Thoracic aorta (tissue), 2 donors: ENCODE data around the gene SETBP1. TPM values are rescaled to one million over a fixed set of nuclear protein-coding genes. Genes with fewer than 3 reads are reported as not detected.

Source experiments
- ATAC-seq: fragments of 150-250 bp; one replicate; pipeline ENCODE4 v1.8.0; 2017; ENCODE audit warnings: low read depth; ENCODE audit not compliant: insufficient number of reproducible peaks, low FRiP score
- DNase-seq: peaks from one replicate; pipeline ENCODE4 v3.0.0-alpha.2; 2020; ENCODE audit warnings: low spot score
- H3K27ac ChIP-seq, 2 donors: fragments of 200-600 bp; sonication (generic); 1 replicate in 1 of 2; 2 replicates in 1 of 2; pipeline ENCODE4 v1.5.1; 2016; ENCODE audit warnings: mild to moderate bottlenecking in 2 of 2, moderate library complexity in 2 of 2
- H3K27me3 ChIP-seq: fragments of 200-600 bp; sonication (generic); replicated peaks from 2 replicates; pipeline ENCODE4 v1.6.0; 2016; ENCODE audit warnings: mild to moderate bottlenecking; ENCODE audit not compliant: insufficient read depth
- H3K36me3 ChIP-seq: fragments of 200-600 bp; sonication (generic); one replicate; pipeline ENCODE4 v1.5.1; 2016
- H3K4me1 ChIP-seq, 2 donors: fragments of 200-600 bp; sonication (generic); 1 replicate in 1 of 2; 2 replicates in 1 of 2; pipeline versions ENCODE4 v1.5.1 to v1.6.0; 2016; ENCODE audit warnings: low read depth in 2 of 2, mild to moderate bottlenecking in 1 of 2; ENCODE audit not compliant: control insufficient read depth in 1 of 2
- H3K4me3 ChIP-seq: fragments of 200-600 bp; sonication (generic); 2 replicates; pipeline ENCODE4 v1.5.1; 2016; ENCODE audit warnings: mild to moderate bottlenecking
- H3K9me3 ChIP-seq: fragments of 200-600 bp; sonication (generic); 2 replicates; pipeline ENCODE4 v1.5.1; 2016
- CTCF ChIP-seq: fragments of 200-600 bp; sonication (generic); IDR thresholded peaks from one replicate; pipeline ENCODE4 v1.5.1; 2019; ENCODE audit warnings: antibody characterized with exemption
- total RNA-seq, 2 donors: library from RNA; depleted of rRNA; stranded (reverse); fragments of >200 nt; gene quantifications; one replicate each; pipeline versions ENCODE4 v1.1.0 to v1.2.3, GENCODE V29; 2016

SETBP1 gene
- total RNA-seq, 2 donors from 2014 or later: 39.3 to 50.2 TPM

GRCh38 chr18:44679056-44679913, 1.4 kb upstream of the SETBP1 start:
- DNase-seq: no peak
- H3K4me3 ChIP-seq: peak overlapping the region; percentile 79
- no peaks in the 10 kb centered on the region for H3K27me3 ChIP-seq
- no peaks in the 10 kb centered on the region for H3K36me3 ChIP-seq
- H3K27ac ChIP-seq: peak overlapping the region; percentile 91 to 97
- no peaks in the 10 kb centered on the region for H3K9me3 ChIP-seq
- H3K4me1 ChIP-seq: peaks cover 4 to 23% of the 10 kb centered on the region in 2 donors
- ATAC-seq: peak; percentile 93
- TF ChIP-seq CTCF: peak; percentile 68

- no peaks in the 10 kb centered on the region for H3K9me3 ChIP-seq
- H3K4me3 ChIP-seq: peak overlapping the region; percentile 79
- H3K27me3 ChIP-seq: no peaks in the 10 kb centered on the region
- no peak for TF ChIP-seq CTCF
- ATAC-seq (no peak), DNase-seq (no peak)
- no peaks in the 10 kb centered on the region for H3K36me3 ChIP-seq
- peak overlapping the region; percentile 78 to 97 for H3K27ac ChIP-seq
- peaks cover 4 to 24% of the 10 kb centered on the region in 2 donors for H3K4me1 ChIP-seq
Measured at GRCh38 chr18:44679914-44680272, 795 bp upstream of the SETBP1 start.

GRCh38 chr18:44681076-44681970, 635 bp downstream of the SETBP1 start:
- Histone ChIP-seq H3K36me3 (no peaks in the 10 kb centered on the region), H3K27ac (peak overlapping the region; percentile 78), H3K9me3 (no peaks in the 10 kb centered on the region), H3K4me1 (peaks cover 4 to 24% of the 10 kb centered on the region in 2 donors), H3K27me3 (no peaks in the 10 kb centered on the region), H3K4me3 (peak overlapping the region; percentile 79)
- ATAC-seq (no peak), DNase-seq (no peak)
- TF ChIP-seq CTCF: no peak

- H3K9me3 ChIP-seq: no peaks in the 10 kb centered on the region
- ATAC-seq: no peak
- H3K27me3 ChIP-seq: no peaks in the 10 kb centered on the region
- no peaks in the 10 kb centered on the region for H3K36me3 ChIP-seq
- no peak for DNase-seq
- TF ChIP-seq CTCF: no peak
- H3K4me1 ChIP-seq: peaks cover 4 to 24% of the 10 kb centered on the region in 2 donors
- H3K27ac ChIP-seq: peak overlapping the region; percentile 78
- H3K4me3 ChIP-seq: peak overlapping the region; percentile 79
Measured at GRCh38 chr18:44682201-44682870, 1.6 kb downstream of the SETBP1 start.
